Ishikawa (cell line): ENCODE results near the gene EBP.

ENCODE experiments used
- CEBPB ChIP-seq: IDR thresholded peaks from 2 replicates; pipeline ENCODE4 v1.6.1; 2012
- CREB1 ChIP-seq: IDR thresholded peaks from 2 replicates; pipeline ENCODE4 v1.6.1; 2012; ENCODE audit warnings: low read depth
- EGR1 ChIP-seq: IDR thresholded peaks from 2 replicates; pipeline ENCODE4 v1.6.1; 2012
- EP300 ChIP-seq: IDR thresholded peaks from 2 replicates; pipeline ENCODE4 v1.6.1; 2012; ENCODE audit warnings: borderline replicate concordance
- FOXM1 ChIP-seq: IDR thresholded peaks from 2 replicates; pipeline ENCODE4 v1.6.1; 2012; ENCODE audit warnings: low read depth, borderline replicate concordance
- MAX ChIP-seq: IDR thresholded peaks from 2 replicates; pipeline ENCODE4 v1.6.1; 2012
- NFIC ChIP-seq: IDR thresholded peaks from 2 replicates; pipeline ENCODE4 v1.6.1; 2012
- RAD21 ChIP-seq: IDR thresholded peaks from 2 replicates; pipeline ENCODE4 v1.6.1; 2012; ENCODE audit warnings: low read depth
- REST ChIP-seq: IDR thresholded peaks from 2 replicates; pipeline ENCODE4 v1.6.1; 2012; ENCODE audit warnings: low read depth, mild to moderate bottlenecking
- TAF1 ChIP-seq: IDR thresholded peaks from 2 replicates; pipeline ENCODE4 v1.6.1; 2012; ENCODE audit warnings: low read depth, mild to moderate bottlenecking
- TCF12 ChIP-seq: IDR thresholded peaks from 2 replicates; pipeline ENCODE4 v1.6.1; 2012; ENCODE audit warnings: low read depth
- TEAD4 ChIP-seq: IDR thresholded peaks from 2 replicates; pipeline ENCODE4 v1.6.1; 2012
- USF1 ChIP-seq: IDR thresholded peaks from 2 replicates; pipeline ENCODE4 v1.6.1; 2012
- YY1 ChIP-seq: IDR thresholded peaks from 2 replicates; pipeline ENCODE4 v1.6.1; 2012; ENCODE audit warnings: low read depth
- ZBTB7A ChIP-seq: IDR thresholded peaks from 2 replicates; pipeline ENCODE4 v1.6.1; 2012; ENCODE audit warnings: low read depth

The EBP gene

GRCh38 chrX:48538641-48539344 lies 17.2 kb downstream of the EBP start:
- TF ChIP-seq FOXM1 (no peak), NFIC (no peak), RAD21 (no peak), TEAD4 (no peak)

GRCh38 chrX:48539345-48540027 lies 17.9 kb downstream of the EBP start, which contains the start of gene TBC1D25:
TBC1D25 (plus strand) TSS chrX:48539714; CDS start chrX:48539798, 84 bp downstream.
- TF ChIP-seq CEBPB (peak; percentile 41; the same call in 1 of the 2 replicates), YY1 (no peak), TCF12 (0 out of 2 replicates have a peak, but pooled peaks have one; percentile 14), USF1 (peak; percentile 39), NFIC (no peak), EGR1 (no peak), TEAD4 (no peak), EP300 (no peak), TAF1 (no peak), MAX (peak; percentile 39; the same call in 1 of the 2 replicates), CREB1 (peak; percentile 83), FOXM1 (no peak), ZBTB7A (0 out of 2 replicates have a peak, but pooled peaks have one; percentile 37)

GRCh38 chrX:48540028-48540375 lies 18.4 kb downstream of the EBP start:
- TF ChIP-seq CREB1 (no peak), ZBTB7A (0 out of 2 replicates have a peak, but pooled peaks have one; percentile 11)

GRCh38 chrX:48540480-48540879 lies 18.9 kb downstream of the EBP start:
- no peak for TF ChIP-seq TEAD4
- no peak for TF ChIP-seq TAF1
- TF ChIP-seq NFIC = no peak
- no peak for TF ChIP-seq EP300

GRCh38 chrX:48541140-48541814 lies 19.7 kb downstream of the EBP start:
- TF ChIP-seq EGR1 (no peak), RAD21 (no peak), YY1 (no peak), TEAD4 (no peak), USF1 (no peak), ZBTB7A (no peak), CREB1 (no peak)

GRCh38 chrX:48548871-48549270 lies 27.3 kb downstream of the EBP start:
- no peak for TF ChIP-seq MAX
- no peak for TF ChIP-seq TEAD4
- TF ChIP-seq USF1 = no peak
- no peak for TF ChIP-seq FOXM1
- TF ChIP-seq RAD21 = no peak
- no peak for TF ChIP-seq EP300
- TF ChIP-seq ZBTB7A = no peak
- no peak for TF ChIP-seq NFIC
- TF ChIP-seq TCF12 = no peak
- TF ChIP-seq CEBPB = no peak
- no peak for TF ChIP-seq YY1
- no peak for TF ChIP-seq REST

GRCh38 chrX:48558271-48558670 lies 36.7 kb downstream of the EBP start:
- TF ChIP-seq EGR1 (no peak), ZBTB7A (no peak), NFIC (no peak), USF1 (no peak), RAD21 (no peak), EP300 (no peak), REST (no peak), TAF1 (no peak), YY1 (no peak), TCF12 (no peak), CEBPB (no peak)
